GM21825 (cell line): ENCODE data around the gene ABHD11.
"Not testable (repeated sequence)": the region's sequence is repeated elsewhere in the genome, so short reads cannot be mapped to it uniquely, and the experiment has no call there.

ENCODE experiments used
- ATAC-seq: cut with Tn5 transposase; IDR thresholded peaks from one replicate; pipeline ENCODE4 v1.9.1; 2021; ENCODE audit warnings: mild to moderate bottlenecking, moderate library complexity; ENCODE audit not compliant: unreplicated experiment

ABHD11 gene

GRCh38 chr7:73720443-73720842, 18.2 kb downstream of the ABHD11 start:
- ATAC-seq: not testable (repeated sequence)

- no peak for ATAC-seq
Observed at GRCh38 chr7:73719806-73720169, 18.8 kb downstream of the ABHD11 start.

GRCh38 chr7:73718905-73719805, 19.4 kb downstream of the ABHD11 start, which contains the start of gene STX1A:
Gene STX1A, minus strand, starts transcription at chr7:73719669. Its CDS starts 38 bp downstream, at chr7:73719631.
- ATAC-seq: peak; percentile 62

GRCh38 chr7:73718438-73718881, 20.1 kb downstream of the ABHD11 start:
- ATAC-seq: no peak

- peak; percentile 44 for ATAC-seq
Observed at GRCh38 chr7:73717991-73718405, 20.6 kb downstream of the ABHD11 start.

- ATAC-seq: no peak
Observed at GRCh38 chr7:73717025-73717807, 21.4 kb downstream of the ABHD11 start.

- no peak for ATAC-seq
Observed at GRCh38 chr7:73716318-73716890, 22.2 kb downstream of the ABHD11 start.

- no peak for ATAC-seq
Observed at GRCh38 chr7:73715648-73716317, 22.8 kb downstream of the ABHD11 start.

GRCh38 chr7:73713319-73713718, 25.3 kb downstream of the ABHD11 start:
- not testable (repeated sequence) for ATAC-seq

GRCh38 chr7:73712773-73713172, 25.8 kb downstream of the ABHD11 start:
- ATAC-seq: no peak

GRCh38 chr7:73708961-73709549, 29.5 kb downstream of the ABHD11 start:
- no peak for ATAC-seq

GRCh38 chr7:73707045-73707631, 31.5 kb downstream of the ABHD11 start:
- ATAC-seq: no peak

- ATAC-seq: no peak
Observed at GRCh38 chr7:73706126-73707044, 32.2 kb downstream of the ABHD11 start.

GRCh38 chr7:73705551-73705920, 33.1 kb downstream of the ABHD11 start:
- ATAC-seq: no peak

GRCh38 chr7:73704640-73705550, 33.7 kb downstream of the ABHD11 start:
- ATAC-seq: no peak

- no peak for ATAC-seq
Observed at GRCh38 chr7:73703757-73704639, 34.6 kb downstream of the ABHD11 start.

- no peak for ATAC-seq
Observed at GRCh38 chr7:73703225-73703624, 35.4 kb downstream of the ABHD11 start.
